GM20000 (cell line): ENCODE measurements around the gene FAM240A.
"Not testable (repeated sequence)": the region's sequence is repeated elsewhere in the genome, so short reads cannot be mapped to it uniquely, and the experiment has no call there.

ENCODE experiments used
- DNase-seq: peaks from one replicate; pipeline ENCODE4 v3.0.0; 2012; ENCODE audit warnings: low spot score
- TF ChIP-seq, protein P1 (sequence below): IDR thresholded peaks from 2 replicates; pipeline ENCODE4 v1.5.1; 2012; ENCODE audit warnings: mild to moderate bottlenecking, control low read depth; ENCODE audit errors: extremely low read depth, missing control alignments

Gene FAM240A

DNA sequence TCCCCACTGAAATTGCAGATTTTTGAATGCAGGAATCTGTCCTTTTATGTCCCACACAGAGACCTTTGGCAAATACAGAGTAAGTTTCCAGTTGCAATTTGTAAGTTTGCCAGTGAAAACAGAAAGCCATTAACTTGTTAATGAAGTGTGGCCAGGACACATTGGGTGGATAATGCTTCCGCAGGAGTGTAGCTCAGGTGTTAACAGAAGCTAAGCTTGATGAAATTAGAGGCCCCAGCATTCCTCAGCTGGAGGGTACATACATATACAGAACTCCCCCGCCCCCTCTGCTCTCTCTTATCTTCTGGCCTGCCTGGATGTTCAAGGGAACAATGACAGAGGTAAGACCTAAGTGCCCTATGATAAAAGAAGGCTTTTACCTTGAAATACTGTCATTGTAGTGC, 38.1 kb upstream of the FAM240A start:
- DNase-seq: no peak

DNA sequence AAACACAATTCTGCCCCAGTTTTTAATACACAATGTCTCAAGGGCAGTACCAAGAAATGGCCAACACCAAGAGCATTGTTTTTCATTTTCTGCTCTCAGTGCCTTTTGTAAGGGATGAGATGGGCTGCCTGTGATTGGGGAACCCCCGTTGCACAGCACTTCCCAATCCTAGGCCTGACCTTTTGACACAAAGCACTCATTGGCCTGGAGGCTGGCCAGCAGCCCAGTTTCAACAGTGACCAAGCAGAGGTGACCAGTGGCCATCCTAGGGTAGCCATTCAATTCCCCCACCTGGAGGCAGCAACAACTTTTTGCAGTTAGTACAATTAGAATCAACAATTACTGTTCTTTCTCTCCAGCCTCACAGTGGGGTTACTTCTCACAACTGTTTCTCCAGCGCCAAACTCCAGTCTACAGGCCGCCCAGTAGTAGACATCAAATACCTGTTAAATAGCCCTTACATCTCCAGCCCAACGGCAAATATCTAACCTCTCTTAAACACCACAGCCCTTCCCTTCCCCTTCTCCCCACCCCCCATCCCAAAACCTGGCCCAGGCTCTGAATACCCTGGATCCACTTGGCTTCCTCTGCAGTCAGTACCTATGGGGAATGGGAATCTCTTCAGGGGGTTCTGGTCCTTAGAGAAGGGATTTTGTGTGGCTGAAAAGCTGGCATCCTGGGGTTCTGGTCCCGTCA, 37.3 kb upstream of the FAM240A start:
- TF ChIP-seq, protein P1, sequence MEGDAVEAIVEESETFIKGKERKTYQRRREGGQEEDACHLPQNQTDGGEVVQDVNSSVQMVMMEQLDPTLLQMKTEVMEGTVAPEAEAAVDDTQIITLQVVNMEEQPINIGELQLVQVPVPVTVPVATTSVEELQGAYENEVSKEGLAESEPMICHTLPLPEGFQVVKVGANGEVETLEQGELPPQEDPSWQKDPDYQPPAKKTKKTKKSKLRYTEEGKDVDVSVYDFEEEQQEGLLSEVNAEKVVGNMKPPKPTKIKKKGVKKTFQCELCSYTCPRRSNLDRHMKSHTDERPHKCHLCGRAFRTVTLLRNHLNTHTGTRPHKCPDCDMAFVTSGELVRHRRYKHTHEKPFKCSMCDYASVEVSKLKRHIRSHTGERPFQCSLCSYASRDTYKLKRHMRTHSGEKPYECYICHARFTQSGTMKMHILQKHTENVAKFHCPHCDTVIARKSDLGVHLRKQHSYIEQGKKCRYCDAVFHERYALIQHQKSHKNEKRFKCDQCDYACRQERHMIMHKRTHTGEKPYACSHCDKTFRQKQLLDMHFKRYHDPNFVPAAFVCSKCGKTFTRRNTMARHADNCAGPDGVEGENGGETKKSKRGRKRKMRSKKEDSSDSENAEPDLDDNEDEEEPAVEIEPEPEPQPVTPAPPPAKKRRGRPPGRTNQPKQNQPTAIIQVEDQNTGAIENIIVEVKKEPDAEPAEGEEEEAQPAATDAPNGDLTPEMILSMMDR: no peak
- no peak for DNase-seq

More for the DNA sequence above, 38.1 kb upstream of the FAM240A start:
- TF ChIP-seq, protein P1: no peak

DNA sequence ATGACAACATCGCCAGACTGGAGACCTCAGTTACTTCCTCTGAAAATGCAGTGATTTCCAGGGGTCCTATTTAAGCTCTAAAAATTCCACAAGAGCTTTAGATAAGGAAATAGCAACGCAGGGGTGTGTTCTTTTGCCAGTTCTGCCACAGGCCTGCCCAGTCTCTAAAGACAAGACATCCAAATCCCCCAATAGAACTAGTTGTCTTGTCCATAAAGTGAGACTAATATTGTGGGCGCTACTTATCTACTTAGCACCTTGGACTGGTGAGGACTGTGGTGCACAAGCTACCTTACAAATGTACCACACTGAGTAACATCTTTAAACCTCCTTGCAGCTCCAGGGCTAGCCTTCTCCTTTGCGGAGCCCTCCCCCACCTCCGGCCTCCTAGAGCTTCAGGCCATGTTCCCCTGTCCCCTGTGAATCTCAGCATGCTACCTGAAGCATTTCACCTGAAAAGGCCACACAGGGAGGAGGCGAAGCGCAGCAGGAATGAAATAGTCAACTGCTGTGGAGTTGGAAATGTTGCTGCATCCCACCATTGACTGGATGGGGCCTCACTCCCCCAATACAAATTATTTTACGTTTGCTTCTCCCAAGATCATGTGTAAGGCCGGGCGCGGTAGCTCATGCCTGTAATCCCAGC, 36.6 kb upstream of the FAM240A start:
- TF ChIP-seq, protein P1: no peak
- DNase-seq: no peak

GRCh38 chr3:46576386-46576785, 35.9 kb upstream of the FAM240A start:
- TF ChIP-seq, protein P1: no peak
- no peak for DNase-seq

- DNase-seq: no peak
- TF ChIP-seq, protein P1: no peak
Observed at GRCh38 chr3:46576879-46577278, 35.4 kb upstream of the FAM240A start.

GRCh38 chr3:46577580-46578249, 34.6 kb upstream of the FAM240A start:
- not testable (repeated sequence) for DNase-seq

- TF ChIP-seq, protein P1: no peak
- DNase-seq: no peak
Observed at GRCh38 chr3:46578973-46579755, 33.2 kb upstream of the FAM240A start.
